ENCODE results near the gene PDGFC. TPM values are rescaled to one million over a fixed set of nuclear protein-coding genes. Genes with fewer than 3 reads are reported as not detected.

Gene PDGFC
- total RNA-seq, 1 donor from 2014 or later = 0.64 TPM

DNA sequence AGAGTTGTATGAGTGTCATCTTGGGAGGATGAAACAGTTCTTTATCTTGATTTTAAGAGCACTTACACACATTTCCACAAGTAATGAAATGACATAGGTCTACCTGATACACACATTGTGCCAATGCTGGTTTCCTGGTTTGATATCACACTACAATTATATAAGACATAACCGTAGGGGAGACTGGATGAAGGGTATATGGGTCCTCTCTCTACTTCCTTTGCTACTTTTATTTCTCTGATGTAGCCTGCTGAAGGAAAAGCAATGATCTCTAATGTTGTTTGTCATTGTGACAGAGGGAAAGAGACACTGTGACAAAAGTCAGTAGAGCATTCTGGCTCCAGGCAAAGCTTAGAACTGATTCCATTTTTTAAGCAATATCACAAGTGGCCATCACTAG is 238.0 kb downstream of the PDGFC start:
- Mint-ChIP-seq H3K4me3 (ENCODE audit: unreplicated experiment) (no peak overlapping the region), H3K27me3 (ENCODE audit: unreplicated experiment) (peaks cover 2% of the 10 kb centered on the region), H3K4me1 (ENCODE audit: low read depth, unreplicated experiment) (no peaks in the 10 kb centered on the region), H3K27ac (ENCODE audit: unreplicated experiment) (no peak overlapping the region), H3K36me3 (ENCODE audit: unreplicated experiment) (peaks cover 9% of the 10 kb centered on the region), H3K9me3 (ENCODE audit: unreplicated experiment) (peaks cover 8% of the 10 kb centered on the region)
- no peak for DNase-seq
- TF ChIP-seq, protein P1, sequence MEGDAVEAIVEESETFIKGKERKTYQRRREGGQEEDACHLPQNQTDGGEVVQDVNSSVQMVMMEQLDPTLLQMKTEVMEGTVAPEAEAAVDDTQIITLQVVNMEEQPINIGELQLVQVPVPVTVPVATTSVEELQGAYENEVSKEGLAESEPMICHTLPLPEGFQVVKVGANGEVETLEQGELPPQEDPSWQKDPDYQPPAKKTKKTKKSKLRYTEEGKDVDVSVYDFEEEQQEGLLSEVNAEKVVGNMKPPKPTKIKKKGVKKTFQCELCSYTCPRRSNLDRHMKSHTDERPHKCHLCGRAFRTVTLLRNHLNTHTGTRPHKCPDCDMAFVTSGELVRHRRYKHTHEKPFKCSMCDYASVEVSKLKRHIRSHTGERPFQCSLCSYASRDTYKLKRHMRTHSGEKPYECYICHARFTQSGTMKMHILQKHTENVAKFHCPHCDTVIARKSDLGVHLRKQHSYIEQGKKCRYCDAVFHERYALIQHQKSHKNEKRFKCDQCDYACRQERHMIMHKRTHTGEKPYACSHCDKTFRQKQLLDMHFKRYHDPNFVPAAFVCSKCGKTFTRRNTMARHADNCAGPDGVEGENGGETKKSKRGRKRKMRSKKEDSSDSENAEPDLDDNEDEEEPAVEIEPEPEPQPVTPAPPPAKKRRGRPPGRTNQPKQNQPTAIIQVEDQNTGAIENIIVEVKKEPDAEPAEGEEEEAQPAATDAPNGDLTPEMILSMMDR (IDR thresholded peaks at IDR 0.05; ENCODE audit: partially characterized antibody, unreplicated experiment) = no peak

GRCh38 chr4:156732634-156733033 is 239.0 kb downstream of the PDGFC start:
- H3K36me3 Mint-ChIP-seq (ENCODE audit: unreplicated experiment) = peaks cover 9% of the 10 kb centered on the region

DNA sequence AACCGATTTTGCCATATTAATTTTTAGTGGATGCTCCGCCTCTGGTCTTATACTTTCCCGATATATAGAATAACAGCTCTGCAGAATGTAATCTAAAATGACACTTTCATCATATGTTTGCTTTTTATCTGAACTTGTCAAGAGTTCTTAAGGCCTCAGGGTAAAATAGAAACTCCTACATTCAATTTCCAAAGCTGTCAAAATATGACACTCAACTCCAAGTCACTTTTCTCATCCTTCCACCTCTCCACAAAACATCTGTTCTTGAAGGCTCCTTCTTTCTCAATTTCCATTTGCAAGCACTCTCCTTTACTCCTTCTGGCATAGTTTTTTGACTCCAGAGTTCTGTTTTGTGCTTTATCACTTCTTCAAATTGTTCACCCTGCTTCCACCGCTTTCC is 242.2 kb downstream of the PDGFC start:
- Mint-ChIP-seq H3K36me3 (ENCODE audit: unreplicated experiment) (peaks cover 9% of the 10 kb centered on the region), H3K4me3 (ENCODE audit: unreplicated experiment) (no peak overlapping the region), H3K27me3 (ENCODE audit: unreplicated experiment) (no peaks in the 10 kb centered on the region), H3K27ac (ENCODE audit: unreplicated experiment) (no peak overlapping the region), H3K9me3 (ENCODE audit: unreplicated experiment) (peaks cover 8% of the 10 kb centered on the region), H3K4me1 (ENCODE audit: low read depth, unreplicated experiment) (no peaks in the 10 kb centered on the region)
- DNase-seq = no peak
- TF ChIP-seq, protein P1 (IDR thresholded peaks at IDR 0.05; ENCODE audit: partially characterized antibody, unreplicated experiment) = no peak

More at GRCh38 chr4:156732634-156733033, 239.0 kb downstream of the PDGFC start:
- no peak overlapping the region for H3K27ac Mint-ChIP-seq (ENCODE audit: unreplicated experiment)
- H3K4me3 Mint-ChIP-seq (ENCODE audit: unreplicated experiment) = no peak overlapping the region
- no peak for DNase-seq
- no peaks in the 10 kb centered on the region for H3K4me1 Mint-ChIP-seq (ENCODE audit: low read depth, unreplicated experiment)
- TF ChIP-seq, protein P1 (IDR thresholded peaks at IDR 0.05; ENCODE audit: partially characterized antibody, unreplicated experiment) = no peak
- peaks cover 2% of the 10 kb centered on the region for H3K27me3 Mint-ChIP-seq (ENCODE audit: unreplicated experiment)
- H3K9me3 Mint-ChIP-seq (ENCODE audit: unreplicated experiment) = peaks cover 8% of the 10 kb centered on the region

GRCh38 chr4:156725257-156725656 is 246.3 kb downstream of the PDGFC start:
- Mint-ChIP-seq H3K27ac (ENCODE audit: unreplicated experiment) (no peak overlapping the region), H3K9me3 (ENCODE audit: unreplicated experiment) (no peaks in the 10 kb centered on the region), H3K4me3 (ENCODE audit: unreplicated experiment) (no peak overlapping the region), H3K27me3 (ENCODE audit: unreplicated experiment) (no peaks in the 10 kb centered on the region), H3K4me1 (ENCODE audit: low read depth, unreplicated experiment) (no peaks in the 10 kb centered on the region), H3K36me3 (ENCODE audit: unreplicated experiment) (no peaks in the 10 kb centered on the region)
- TF ChIP-seq, protein P1 (IDR thresholded peaks at IDR 0.05; ENCODE audit: partially characterized antibody, unreplicated experiment) = no peak
- DNase-seq = no peak

DNA sequence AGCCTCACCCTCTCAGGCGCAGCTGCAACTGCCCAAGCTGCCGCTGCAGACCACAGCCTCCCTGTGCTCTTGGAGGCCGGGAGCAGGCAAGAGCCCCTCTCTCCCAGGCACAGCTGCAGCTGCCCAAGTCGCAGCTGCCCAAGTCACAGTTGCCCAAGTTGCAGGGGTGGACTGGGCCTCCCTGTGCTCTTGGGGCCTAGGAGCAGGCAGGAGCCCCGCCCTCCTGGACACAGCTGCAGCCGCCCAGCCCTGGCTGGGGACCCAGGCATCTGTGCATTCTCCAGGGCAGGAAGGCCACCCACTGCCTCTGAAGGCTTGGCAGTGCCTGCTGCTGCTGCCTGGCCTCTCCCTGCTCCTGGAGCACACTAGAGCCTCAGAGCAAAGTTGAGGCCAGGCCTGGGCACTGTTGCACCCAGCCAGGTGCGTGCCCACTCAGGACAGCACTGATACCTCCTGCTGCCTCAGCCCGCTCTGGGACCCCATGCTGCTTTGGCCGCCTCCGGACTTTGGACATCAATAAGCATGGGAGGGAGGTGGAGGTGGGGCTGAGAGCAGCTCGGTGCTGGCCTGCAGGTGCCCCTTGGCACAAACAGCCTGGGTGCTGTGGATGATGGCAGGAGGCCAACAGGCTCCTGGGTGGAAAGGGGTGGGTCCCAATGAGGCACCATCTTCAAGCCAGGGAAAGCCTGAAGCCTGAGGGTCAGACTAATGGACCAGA is 247.5 kb downstream of the PDGFC start:
- Mint-ChIP-seq H3K4me1 (ENCODE audit: low read depth, unreplicated experiment) (no peaks in the 10 kb centered on the region), H3K27me3 (ENCODE audit: unreplicated experiment) (no peaks in the 10 kb centered on the region), H3K27ac (ENCODE audit: unreplicated experiment) (no peak overlapping the region), H3K36me3 (ENCODE audit: unreplicated experiment) (no peaks in the 10 kb centered on the region), H3K9me3 (ENCODE audit: unreplicated experiment) (no peaks in the 10 kb centered on the region), H3K4me3 (ENCODE audit: unreplicated experiment) (no peak overlapping the region)
- DNase-seq = no peak
- TF ChIP-seq, protein P1 (IDR thresholded peaks at IDR 0.05; ENCODE audit: partially characterized antibody, unreplicated experiment) = no peak

All from glutamatergic neuron (in vitro differentiated cells).